CD4-positive, alpha-beta T cell treated with Interleukin-4 for 1 hour (primary cell): Measurements from ENCODE around the gene ACTL8.

ENCODE experiments used
- DNase-seq, 2 donors: peaks; one replicate each; pipeline ENCODE4 v3.0.0-alpha.2; 2020 to 2022

ACTL8 gene

DNA sequence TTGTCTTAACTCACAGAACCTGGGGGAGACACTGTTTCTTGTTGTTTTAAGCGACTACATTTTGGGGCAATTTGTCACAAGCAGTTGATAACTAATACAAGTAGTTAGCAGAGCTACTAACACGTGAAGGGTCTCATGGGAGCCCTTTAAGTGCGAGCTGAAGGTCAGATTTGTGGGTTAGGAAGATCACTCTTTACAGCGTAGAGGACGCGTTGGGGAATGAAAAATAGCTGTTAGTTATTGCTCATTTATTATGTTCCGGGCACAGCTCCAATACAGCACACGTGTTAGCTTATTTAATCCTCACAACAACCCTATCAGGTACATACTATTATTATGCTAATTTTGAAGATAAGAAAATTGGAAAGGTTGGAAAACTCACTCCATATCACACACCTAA, 95.9 kb downstream of the ACTL8 start:
- no peak for DNase-seq

DNA sequence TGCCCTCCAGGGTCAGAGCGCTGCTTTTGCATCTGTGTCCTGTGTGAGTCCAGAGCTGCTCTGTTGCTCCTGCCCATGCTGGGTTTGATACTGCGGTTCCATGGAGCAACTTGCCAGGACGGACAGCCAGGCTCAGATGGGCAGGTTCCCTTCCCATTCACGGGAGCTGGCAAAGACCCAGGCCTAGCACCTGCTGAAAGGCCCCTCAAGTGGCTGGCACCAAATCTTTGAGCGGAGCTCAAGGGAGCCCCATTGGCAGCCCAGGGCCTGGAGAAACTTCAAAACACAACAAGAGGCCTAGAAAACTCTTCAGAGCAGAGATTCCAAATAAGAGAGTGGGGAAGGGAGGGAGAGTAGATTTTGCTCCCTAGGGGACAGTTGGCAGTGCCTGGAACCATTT, 97.2 kb downstream of the ACTL8 start:
- DNase-seq = no peak

GRCh38 chr1:17853241-17853935, 98.3 kb downstream of the ACTL8 start:
- no peak for DNase-seq

- DNase-seq = no peak
Observed at GRCh38 chr1:17856496-17857108, 101.5 kb downstream of the ACTL8 start.

GRCh38 chr1:17857109-17857499, 102.0 kb downstream of the ACTL8 start:
- no peak for DNase-seq

DNA sequence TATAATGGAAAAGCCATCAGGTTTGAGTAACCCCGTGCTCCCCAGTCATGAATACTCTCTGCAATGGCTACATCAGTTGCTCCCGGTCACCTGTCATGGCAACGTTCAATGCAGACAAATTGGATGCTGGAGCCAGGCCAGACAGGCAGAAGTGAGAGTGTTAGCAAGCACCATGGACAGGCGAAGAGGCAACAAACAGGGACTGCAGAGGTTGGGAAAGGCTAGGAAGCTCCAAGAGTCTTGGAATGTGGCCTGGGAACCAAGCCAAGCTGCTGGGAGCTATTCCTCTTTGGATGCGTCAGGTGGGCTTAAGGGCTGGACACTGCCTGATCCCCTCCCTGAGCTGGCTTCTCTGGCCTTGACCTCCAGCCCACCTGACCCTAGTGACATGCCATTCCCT, 102.9 kb downstream of the ACTL8 start:
- DNase-seq = no peak

DNA sequence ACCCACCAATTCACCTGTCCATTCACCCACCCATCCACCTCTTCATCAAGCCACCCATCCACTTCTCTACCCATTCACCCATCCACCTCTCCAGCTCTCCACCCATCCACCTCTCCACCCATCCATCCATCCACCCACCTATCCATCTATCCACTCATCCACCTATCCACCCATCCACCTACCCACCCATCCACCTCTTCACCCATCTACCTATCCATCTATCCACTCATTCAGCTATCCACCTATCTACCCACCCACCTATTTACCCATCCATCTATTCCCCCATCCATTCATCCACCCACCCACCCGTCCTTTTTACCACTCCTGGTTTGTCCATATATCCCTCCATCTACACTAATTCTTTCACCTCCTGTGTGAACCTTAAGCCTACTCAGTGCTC, 105.7 kb downstream of the ACTL8 start:
- DNase-seq = no peak

DNA sequence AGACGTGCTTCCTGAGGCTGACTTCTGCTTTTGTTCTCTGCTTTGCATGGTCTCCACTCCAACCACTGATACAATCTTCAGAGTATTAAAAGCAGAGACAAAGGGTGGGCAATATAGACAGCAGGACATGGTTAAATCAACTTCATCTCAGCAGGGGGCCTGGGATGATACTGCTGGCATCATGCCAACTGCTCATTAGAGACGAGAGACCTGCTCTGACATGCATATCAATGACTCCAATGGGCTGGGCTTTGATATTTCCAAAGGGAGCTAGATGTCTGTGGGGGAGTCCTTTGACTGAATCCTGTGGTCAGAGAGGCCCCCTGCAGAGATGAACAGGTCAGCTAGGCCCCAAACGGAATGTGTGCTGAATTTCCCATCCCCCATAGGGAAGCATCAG, 106.6 kb downstream of the ACTL8 start:
- no peak for DNase-seq

DNA sequence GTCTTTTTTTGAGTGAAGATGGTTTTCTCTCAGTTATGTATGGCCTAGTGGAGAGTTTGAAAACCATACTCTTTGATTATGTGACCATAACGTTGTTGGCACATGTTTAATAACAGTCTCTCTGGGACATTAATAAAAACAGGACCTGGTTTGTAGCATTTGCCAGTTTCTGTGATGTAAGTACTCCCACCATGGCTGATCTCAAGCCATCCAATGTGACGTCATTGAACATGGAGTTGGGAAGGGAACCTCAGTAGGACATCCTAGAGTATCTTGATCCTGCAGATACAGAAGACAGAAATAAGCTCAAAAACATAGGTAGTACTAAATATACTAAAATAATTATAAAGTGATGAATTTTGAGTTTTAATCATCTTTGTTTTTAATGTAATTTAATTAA, 107.0 kb downstream of the ACTL8 start:
- no peak for DNase-seq

GRCh38 chr1:17865912-17866739, 111.0 kb downstream of the ACTL8 start:
- DNase-seq = no peak

GRCh38 chr1:17866740-17867029, 111.6 kb downstream of the ACTL8 start:
- no peak for DNase-seq

DNA sequence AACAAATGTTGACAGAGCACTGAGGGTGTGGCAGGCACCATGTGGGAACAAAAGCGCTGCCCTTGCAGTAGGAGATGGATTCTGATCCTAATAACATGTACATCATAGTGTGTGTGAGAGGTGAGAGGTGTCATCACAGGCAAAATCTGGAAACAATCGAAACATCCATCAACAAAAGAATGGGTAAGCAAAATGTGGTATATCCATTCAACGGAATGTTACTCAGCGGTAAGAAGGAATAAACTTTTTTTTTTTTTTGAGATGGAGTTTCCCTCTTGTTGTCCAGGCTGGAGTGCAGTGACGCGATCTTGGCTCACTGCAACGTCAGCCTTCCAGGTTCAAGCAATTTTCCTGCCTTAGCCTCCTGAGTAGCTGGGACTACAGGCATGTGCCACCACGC, 112.3 kb downstream of the ACTL8 start:
- no peak for DNase-seq

DNA sequence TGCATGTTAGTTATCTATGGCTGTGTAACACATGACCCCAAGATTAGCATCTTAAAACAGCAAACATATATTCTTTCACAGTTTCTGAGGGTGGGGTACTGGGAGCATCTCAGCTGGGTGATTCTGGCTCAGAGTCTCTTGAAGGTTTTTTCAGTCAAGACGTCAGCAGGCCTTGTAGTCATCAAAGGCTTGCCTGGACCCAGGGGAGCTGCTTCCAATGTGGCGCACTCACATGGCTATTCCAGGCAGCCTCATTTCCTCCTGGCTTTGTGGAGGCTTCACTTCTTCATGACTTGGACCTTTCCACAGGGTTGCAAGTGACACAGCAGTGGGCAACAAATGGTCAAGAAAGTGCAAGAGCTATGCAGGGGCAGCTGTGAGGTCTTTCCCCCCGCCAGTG, 114.7 kb downstream of the ACTL8 start:
- DNase-seq = no peak

GRCh38 chr1:17870679-17871078, 115.5 kb downstream of the ACTL8 start:
- DNase-seq = no peak

- no peak for DNase-seq
Observed at GRCh38 chr1:17873007-17873675, 118.0 kb downstream of the ACTL8 start.

DNA sequence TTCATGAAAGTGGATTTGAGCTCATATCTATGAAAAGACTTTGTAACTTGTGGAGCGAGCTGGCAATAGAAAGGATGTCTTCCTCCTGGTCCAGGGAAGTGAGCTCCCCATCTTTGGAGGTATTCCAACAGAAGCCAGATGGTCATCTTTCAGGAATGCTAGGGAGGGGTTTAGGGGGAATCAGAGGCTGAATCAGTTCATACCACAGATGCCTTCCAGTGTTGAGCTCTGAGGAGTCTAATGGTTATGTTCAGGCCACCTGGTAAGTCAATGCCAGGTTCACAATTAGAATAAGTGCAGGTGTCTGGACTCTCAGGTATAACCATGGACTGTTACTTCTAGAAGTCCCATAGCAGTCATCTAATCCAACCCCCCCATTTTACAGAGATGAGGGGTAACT, 119.1 kb downstream of the ACTL8 start:
- no peak for DNase-seq

DNA sequence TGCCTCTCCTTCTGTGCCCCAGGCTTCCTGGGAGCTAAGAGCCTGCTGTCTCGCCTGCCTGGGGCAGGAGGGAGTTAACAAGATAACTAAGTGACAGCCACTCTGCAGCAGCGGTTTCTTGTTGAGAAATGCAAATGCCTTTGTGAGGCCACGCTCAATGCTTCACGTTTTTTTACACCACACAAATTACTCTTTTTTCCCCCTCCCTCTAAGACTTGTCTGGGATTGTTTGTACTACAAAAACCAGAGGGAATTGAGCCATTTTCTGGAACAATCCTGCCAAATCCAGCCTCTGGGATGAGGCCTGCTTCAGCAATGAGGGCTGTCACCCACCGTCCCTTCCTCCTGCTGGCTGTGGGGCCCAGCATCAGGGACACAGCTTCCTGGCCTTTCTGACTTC, 119.6 kb downstream of the ACTL8 start:
- DNase-seq = no peak

- no peak for DNase-seq
Observed at GRCh38 chr1:17875171-17875881, 120.2 kb downstream of the ACTL8 start.

DNA sequence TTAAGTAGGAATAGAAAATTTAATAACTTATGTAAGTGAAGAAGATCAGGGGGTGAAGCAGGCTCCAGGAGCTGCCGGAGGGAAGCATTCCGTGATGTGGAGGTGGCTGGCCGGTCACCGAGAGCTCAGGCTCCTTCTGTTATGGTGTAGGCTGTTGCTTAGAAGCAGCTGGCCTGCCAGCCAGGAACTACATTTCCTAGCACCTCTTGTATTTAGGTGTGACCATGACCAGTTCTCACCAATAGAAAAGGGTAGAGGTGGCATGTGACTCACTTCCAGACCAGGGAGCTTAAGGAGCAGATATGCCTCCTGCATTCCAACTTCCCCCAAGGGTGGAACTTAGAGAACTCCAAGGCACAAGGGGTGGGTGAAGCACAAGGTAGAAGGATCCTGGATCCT, 120.7 kb downstream of the ACTL8 start:
- DNase-seq = no peak
